Breast epithelium (tissue), 4 donors: ENCODE data around the gene NFAM1. TPM values are rescaled to one million over a fixed set of nuclear protein-coding genes. Genes with fewer than 3 reads are reported as not detected.
A peak's percentile ranks its signal among the peaks of the same experiment; 100 is the strongest.

Experiments used
- DNase-seq, 2 donors: peaks; one replicate each; pipeline ENCODE4 v3.0.0-alpha.2; 2019; ENCODE audit warnings: low spot score in 2 of 2
- H3K27ac ChIP-seq, 2 donors: fragments of 200-600 bp; sonication (generic) in 1 of 2; one replicate each; pipeline ENCODE4 v1.5.1; 2016 to 2019; ENCODE audit warnings: mild to moderate bottlenecking in 1 of 2
- H3K27me3 ChIP-seq, 2 donors: fragments of 200-600 bp; sonication (generic) in 1 of 2; one replicate each; pipeline versions ENCODE4 v1.5.1 to v1.6.0; 2017 to 2019; ENCODE audit warnings: control low read depth in 1 of 2, mild to moderate bottlenecking in 1 of 2
- H3K36me3 ChIP-seq: fragments of 200-600 bp; one replicate; pipeline ENCODE4 v1.5.1; 2019
- H3K4me1 ChIP-seq, 2 donors: fragments of 200-600 bp; sonication (generic); one replicate each; pipeline ENCODE4 v1.5.1; 2016 to 2019; ENCODE audit warnings: control low read depth in 1 of 2
- H3K4me3 ChIP-seq, 3 donors: fragments of 200-600 bp; sonication (generic); 1 replicate in 2 of 3; 2 replicates in 1 of 3; pipeline ENCODE4 v1.5.1; 2016 to 2019; ENCODE audit warnings: mild to moderate bottlenecking in 3 of 3, moderate library complexity in 2 of 3
- H3K9me3 ChIP-seq, 2 donors: fragments of 200-600 bp; sonication (generic) in 1 of 2; one replicate each; pipeline ENCODE4 v1.5.1; 2016 to 2019; ENCODE audit warnings: control low read depth in 1 of 2
- CTCF ChIP-seq, 3 donors: fragments of 450-650 bp; IDR thresholded peaks; one replicate each; pipeline ENCODE4 v1.5.1; 2016 to 2017; ENCODE audit warnings: antibody characterized with exemption in 3 of 3, mild to moderate bottlenecking in 3 of 3, moderate library complexity in 3 of 3
- POLR2A ChIP-seq: fragments of 450-650 bp; IDR thresholded peaks from one replicate; pipeline ENCODE4 v1.6.1; 2016; ENCODE audit warnings: antibody characterized with exemption, mild to moderate bottlenecking, moderate library complexity
- POLR2AphosphoS5 ChIP-seq, 3 donors: sonication (generic); formaldehyde crosslinking; IDR thresholded peaks; one replicate each; pipeline ENCODE4 v1.6.1; 2017; ENCODE audit warnings: antibody characterized with exemption in 3 of 3
- intact Hi-C: fragments of 100-400 bp; cut with DNase I; formaldehyde crosslinking; loops from one replicate; pipeline ENCODE4 v1.15.1; 2023; ENCODE audit warnings: low total_unique reads
- total RNA-seq, 3 donors: library from RNA; depleted of rRNA; stranded (reverse); fragments of >200 nt; gene quantifications; one replicate each; pipeline ENCODE4 v1.1.0, GENCODE V29; 2016

Gene NFAM1
- total RNA-seq, 3 donors from 2014 or later = 0.66 to 4.3 (median 1.5) TPM

GRCh38 chr22:42353883-42354727 lies 78.1 kb downstream of the NFAM1 start:
- Histone ChIP-seq H3K36me3 (no peaks in the 10 kb centered on the region), H3K27me3 (no peaks in the 10 kb centered on the region), H3K4me3 (no peak overlapping the region), H3K27ac (peak overlapping the region; percentile 7 to 48), H3K4me1 (peaks cover 0 to 7% of the 10 kb centered on the region in 2 donors), H3K9me3 (no peaks in the 10 kb centered on the region)
- TF ChIP-seq POLR2A (no peak), POLR2AphosphoS5 (IDR thresholded peaks at IDR 0.05) (no peak), CTCF (IDR thresholded peaks at IDR 0.05) (no peak)
- no peak for DNase-seq
- intact Hi-C loops = no loop called here

- Histone ChIP-seq H3K4me3 (no peak overlapping the region), H3K27ac (no peak overlapping the region), H3K36me3 (no peaks in the 10 kb centered on the region), H3K4me1 (peaks cover 0 to 3% of the 10 kb centered on the region in 2 donors), H3K9me3 (no peaks in the 10 kb centered on the region), H3K27me3 (no peaks in the 10 kb centered on the region)
- no peak for TF ChIP-seq POLR2AphosphoS5 (IDR thresholded peaks at IDR 0.05)
- TF ChIP-seq CTCF (IDR thresholded peaks at IDR 0.05) = no peak
- no peak for TF ChIP-seq POLR2A
- no peak for DNase-seq
- intact Hi-C loops = no loop called here
Observed at GRCh38 chr22:42350373-42350772, 81.8 kb downstream of the NFAM1 start.

- TF ChIP-seq CTCF (IDR thresholded peaks at IDR 0.05) (no peak), POLR2AphosphoS5 (IDR thresholded peaks at IDR 0.05) (no peak), POLR2A (no peak)
- no peaks in the 10 kb centered on the region for H3K36me3 ChIP-seq
- H3K27me3 ChIP-seq = no peaks in the 10 kb centered on the region
- no peak overlapping the region for H3K4me3 ChIP-seq
- no peak overlapping the region for H3K27ac ChIP-seq
- no peaks in the 10 kb centered on the region for H3K9me3 ChIP-seq
- H3K4me1 ChIP-seq = peaks cover 0 to 5% of the 10 kb centered on the region in 2 donors
- intact Hi-C loops = no loop called here
- no peak for DNase-seq
Observed at GRCh38 chr22:42347281-42347824, 84.8 kb downstream of the NFAM1 start.

GRCh38 chr22:42346722-42347121 lies 85.5 kb downstream of the NFAM1 start:
- no peaks in the 10 kb centered on the region for H3K9me3 ChIP-seq
- H3K27me3 ChIP-seq = no peaks in the 10 kb centered on the region
- no peak for DNase-seq
- H3K4me1 ChIP-seq = peaks cover 0 to 5% of the 10 kb centered on the region in 2 donors
- no peak overlapping the region for H3K4me3 ChIP-seq
- intact Hi-C loops = no loop called here
- TF ChIP-seq CTCF (IDR thresholded peaks at IDR 0.05) (no peak), POLR2A (no peak), POLR2AphosphoS5 (IDR thresholded peaks at IDR 0.05) (no peak)
- no peak overlapping the region for H3K27ac ChIP-seq
- H3K36me3 ChIP-seq = no peaks in the 10 kb centered on the region

GRCh38 chr22:42345458-42345857 lies 86.7 kb downstream of the NFAM1 start:
- H3K27ac ChIP-seq = no peak overlapping the region

More at GRCh38 chr22:42345458-42345857, 86.7 kb downstream of the NFAM1 start:
- no peaks in the 10 kb centered on the region for H3K36me3 ChIP-seq
- no peaks in the 10 kb centered on the region for H3K9me3 ChIP-seq
- TF ChIP-seq CTCF (IDR thresholded peaks at IDR 0.05) (no peak), POLR2AphosphoS5 (IDR thresholded peaks at IDR 0.05) (no peak), POLR2A (no peak)
- no peak for DNase-seq
- peaks cover 0 to 5% of the 10 kb centered on the region in 2 donors for H3K4me1 ChIP-seq
- H3K4me3 ChIP-seq = no peak overlapping the region
- no peaks in the 10 kb centered on the region for H3K27me3 ChIP-seq
- intact Hi-C loops = no loop called here
